OCI-LY3 (cell line): ENCODE measurements around the gene RHCE.
"Not testable (repeated sequence)": the region's sequence is repeated elsewhere in the genome, so short reads cannot be mapped to it uniquely, and the experiment has no call there.

Source experiments
- CTCF ChIP-seq: fragments of 200-600, 300-600 bp; sonication (generic); IDR thresholded peaks from 2 replicates; pipeline ENCODE4 v1.5.1; 2014; ENCODE audit warnings: antibody characterized with exemption, low read length, low read depth
- EZH2phosphoT487 ChIP-seq: fragments of 200-600 bp; shearing (Covaris generic); IDR thresholded peaks from 2 replicates; pipeline ENCODE4 v1.6.1; 2018; ENCODE audit warnings: antibody characterized with exemption, mixed run types, low read depth

- TF ChIP-seq CTCF, EZH2phosphoT487: not testable (repeated sequence)
Measured at GRCh38 chr1:25329336-25329735, 91.3 kb downstream of the RHCE start.
